Activated CD4-positive, alpha-beta memory T cell treated with anti-CD3 and anti-CD28 coated beads for 36 hours (primary cell): ENCODE data around the gene STAB1. TPM values are rescaled to one million over a fixed set of nuclear protein-coding genes. Genes with fewer than 3 reads are reported as not detected.
A peak's percentile ranks its signal among the peaks of the same experiment; 100 is the strongest.

Experiments
- CTCF ChIA-PET: fragments of 350-600 bp; sonication (Branson Sonifier 250); formaldehyde crosslinking; loops from one replicate; lab custom pipeline; 2021; ENCODE audit warnings: antibody characterized with exemption, inconsistent platforms; lab: Charles Lee
- POLR2A ChIA-PET: fragments of 350-600 bp; sonication (Branson Sonifier 250); formaldehyde crosslinking; loops from one replicate; lab custom pipeline; 2021; ENCODE audit warnings: antibody characterized with exemption; lab: Charles Lee
- DNase-seq: peaks from one replicate; pipeline ENCODE4 v3.0.0-alpha.2; 2020
- H3K27ac Mint-ChIP-seq: one replicate; pipeline ENCODE4 v1.8.0; 2021; ENCODE audit warnings: mixed read lengths
- H3K27me3 Mint-ChIP-seq: one replicate; pipeline ENCODE4 v1.8.0; 2021; ENCODE audit warnings: mixed read lengths
- H3K36me3 Mint-ChIP-seq: one replicate; pipeline ENCODE4 v1.8.0; 2021; ENCODE audit warnings: mixed read lengths
- H3K4me1 Mint-ChIP-seq: one replicate; pipeline ENCODE4 v1.8.0; 2021; ENCODE audit warnings: low read depth, mixed read lengths
- H3K4me3 Mint-ChIP-seq: one replicate; pipeline ENCODE4 v1.8.0; 2021; ENCODE audit warnings: mild to moderate bottlenecking, mixed read lengths
- H3K9me3 Mint-ChIP-seq: one replicate; pipeline ENCODE4 v1.8.0; 2021; ENCODE audit warnings: mixed read lengths
- intact Hi-C: fragments of 100-400 bp; cut with micrococcal nuclease; formaldehyde crosslinking; loops from one replicate; pipeline ENCODE4 v1.15.1; 2023
- total RNA-seq, 2 experiments: library from RNA; stranded (reverse); gene quantifications; one replicate each; pipeline ENCODE4 v1.2.3, GENCODE V29; 2021

STAB1 gene
- total RNA-seq, 2 experiments from 2014 or later, result 0.14 TPM; not detected in 1

DNA sequence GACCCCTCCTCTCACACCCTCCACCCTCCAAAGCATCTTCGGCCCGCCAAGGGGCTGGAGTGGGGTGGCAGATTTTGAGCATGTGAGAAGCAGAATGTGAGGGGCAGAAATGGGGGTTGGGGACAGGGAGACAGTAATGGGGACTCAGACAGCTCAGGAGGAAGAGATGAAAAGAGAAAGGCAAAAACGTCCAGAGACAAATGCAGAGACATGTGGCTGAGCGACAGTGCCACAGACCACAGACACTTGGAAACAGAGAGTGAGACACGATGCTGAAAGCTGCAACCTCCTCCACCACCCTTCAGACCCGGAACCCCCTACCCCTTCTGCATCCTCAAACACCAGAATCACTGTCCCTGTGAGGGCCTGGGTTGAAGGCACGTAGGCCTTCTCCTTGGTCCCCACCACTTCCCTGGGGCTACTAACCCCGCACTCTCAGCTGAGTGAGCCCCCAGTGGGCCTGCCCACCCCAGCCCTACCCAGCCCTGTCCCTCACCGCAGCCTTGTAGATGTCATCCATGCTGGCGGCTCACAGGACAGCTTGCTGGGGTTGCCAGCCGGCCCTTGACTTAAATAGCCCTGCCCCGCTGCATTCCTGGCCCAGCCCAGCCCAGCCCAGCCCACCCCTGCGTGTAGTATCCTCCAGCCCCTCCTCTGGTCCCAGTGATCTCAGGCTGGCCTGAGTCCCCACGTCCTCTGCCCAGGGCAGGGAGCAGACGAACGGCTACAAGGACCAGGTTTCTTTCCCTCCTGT, 41.5 kb upstream of the STAB1 start, which contains the start of gene TNNC1:
Gene TNNC1, minus strand, starts transcription at position 546 of the 754 bp plus-strand sequence. Its CDS starts 26 bp downstream, at position 520.
- Mint-ChIP-seq H3K4me3 (peak within 1 kb of the TSS; percentile 89), H3K27me3 (no peaks in the 10 kb centered on the region), H3K36me3 (peaks cover 12% of the 10 kb centered on the region), H3K9me3 (no peaks in the 10 kb centered on the region), H3K4me1 (peaks cover 35% of the 10 kb centered on the region), H3K27ac (peak within 1 kb of the TSS; percentile 87)
- no peak for DNase-seq
- ChIA-PET CTCF (interaction anchor here (0.7 to 2.4 kb wide), 4 partner anchors 8 to 41 kb away, joined by 3 to 10 read pairs (median 6); partner anchors contain the start of gene SEMA3G), POLR2A (no interaction called here)
- intact Hi-C loops, result no loop called here

DNA sequence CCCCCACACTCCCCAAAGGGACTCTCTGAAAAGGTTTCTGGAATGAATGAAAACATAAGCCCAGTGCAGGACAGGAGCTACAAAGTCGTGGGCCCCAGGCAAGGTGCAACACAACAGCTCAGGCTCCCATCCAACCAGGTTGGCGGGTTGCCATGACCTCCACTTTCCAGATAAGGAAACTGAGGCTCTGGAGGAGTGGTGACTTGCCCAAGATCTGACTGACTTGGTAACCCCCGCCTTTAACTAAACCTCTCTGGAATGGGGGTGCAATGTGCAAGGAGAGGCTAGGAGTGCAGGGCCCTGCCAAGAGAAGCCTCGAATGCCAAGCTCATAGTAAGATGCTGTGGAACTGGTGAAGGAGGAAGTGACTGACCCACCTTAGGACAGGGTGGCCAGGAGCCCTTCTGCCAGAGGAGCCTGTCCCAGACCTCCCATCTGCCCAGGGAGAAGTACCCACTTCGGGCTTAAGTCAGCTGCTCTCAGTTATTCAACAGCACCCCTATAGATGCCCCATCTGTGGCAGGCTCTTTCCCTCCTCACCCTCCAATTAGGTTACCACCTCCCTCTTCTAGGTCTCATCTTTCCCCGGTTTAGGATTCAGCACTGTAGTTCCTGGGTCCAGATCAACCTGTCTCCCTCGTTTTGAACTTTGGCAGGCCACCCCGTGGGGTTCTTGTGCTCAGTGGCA, 40.7 kb upstream of the STAB1 start:
- Mint-ChIP-seq H3K27me3 (no peaks in the 10 kb centered on the region), H3K4me1 (peaks cover 35% of the 10 kb centered on the region), H3K4me3 (peak overlapping the region; percentile 89), H3K9me3 (no peaks in the 10 kb centered on the region), H3K36me3 (peaks cover 14% of the 10 kb centered on the region), H3K27ac (peak overlapping the region; percentile 87)
- POLR2A ChIA-PET, result no interaction called here
- DNase-seq, result no peak
- intact Hi-C loops, result no loop called here
- CTCF ChIA-PET, result interaction anchor here (1.0 to 2.4 kb wide), 4 partner anchors 7 to 42 kb away, joined by 3 to 10 read pairs (median 6); partner anchors contain the start of gene SEMA3G

DNA sequence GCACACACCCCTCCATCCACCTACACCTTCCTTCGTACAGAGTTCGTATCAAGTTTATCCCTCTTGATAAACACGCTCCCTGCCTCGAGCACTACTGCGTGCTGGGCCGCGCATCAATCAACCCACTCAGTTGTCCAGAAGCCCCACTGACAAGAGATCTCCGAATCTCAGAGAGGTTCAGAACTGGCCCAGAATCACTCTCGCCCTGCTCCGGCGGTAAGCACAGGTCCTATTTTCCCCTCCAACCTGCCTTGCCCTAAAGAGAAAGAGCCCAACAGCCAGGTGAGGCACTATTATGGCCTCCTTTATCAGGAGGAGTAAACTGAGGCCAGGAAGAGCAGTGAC, 40.2 kb upstream of the STAB1 start:
- Mint-ChIP-seq H3K4me1 (peaks cover 35% of the 10 kb centered on the region), H3K9me3 (no peaks in the 10 kb centered on the region), H3K27ac (peak overlapping the region; percentile 87), H3K27me3 (no peaks in the 10 kb centered on the region), H3K36me3 (peaks cover 14% of the 10 kb centered on the region), H3K4me3 (peak overlapping the region; percentile 89)
- no peak for DNase-seq
- POLR2A ChIA-PET, result interaction anchor here (0.7 kb wide), 1 partner anchor 36 kb away, joined by 3 read pairs; no protein-coding TSS in a partner anchor
- CTCF ChIA-PET, result interaction anchor here (1.4 to 2.4 kb wide), 3 partner anchors 8 to 42 kb away, joined by 5 to 10 read pairs (median 8); partner anchors contain the start of gene SEMA3G
- intact Hi-C loops, result loop anchor here (1.0 to 5.0 kb wide), 3 partner anchors 81 to 252 kb away; partner anchors contain the start of genes GLT8D1, GNL3, PBRM1 and SPCS1

DNA sequence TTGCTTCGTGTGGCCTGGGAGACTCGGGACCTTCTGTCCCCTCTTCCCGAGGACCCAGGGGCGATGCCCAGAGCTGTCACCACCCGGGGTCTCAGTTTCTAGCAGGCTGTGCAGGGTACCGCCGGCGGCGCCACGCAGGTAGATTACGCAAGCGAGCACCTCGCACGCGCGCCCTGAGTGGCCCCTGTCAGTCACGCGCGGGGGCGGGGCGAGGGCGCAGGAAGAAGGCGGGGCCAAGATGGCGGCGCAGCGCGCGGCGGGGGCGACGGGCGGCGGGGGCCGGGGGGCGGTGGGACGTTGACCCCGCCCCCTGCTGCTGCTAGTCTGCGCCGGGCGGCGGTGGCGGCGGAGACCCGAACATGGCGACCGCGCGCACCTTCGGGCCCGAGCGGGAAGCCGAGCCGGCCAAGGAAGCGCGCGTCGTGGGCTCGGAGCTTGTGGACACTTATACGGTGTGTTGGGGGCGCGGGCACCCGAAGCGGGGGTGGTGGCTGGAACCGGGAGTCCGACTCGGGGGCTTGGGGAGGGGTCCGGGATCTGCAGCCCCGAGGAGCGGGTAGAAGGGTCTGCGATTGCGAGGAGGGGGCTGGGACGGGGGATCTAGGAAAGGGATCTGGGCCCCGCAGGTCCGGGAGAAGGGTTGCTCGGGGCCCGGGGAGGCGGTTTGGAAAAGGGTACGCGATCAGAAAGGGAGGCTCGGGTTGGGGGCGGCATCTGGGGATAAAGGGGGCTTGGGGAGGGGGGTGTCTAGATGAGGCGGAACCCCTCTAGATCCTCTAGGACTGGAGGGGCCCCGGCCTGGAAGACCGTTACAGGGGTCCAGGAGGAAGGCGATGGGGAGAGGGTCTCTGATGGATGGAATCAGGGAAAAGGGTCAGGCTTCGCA, 39.6 kb upstream of the STAB1 start, which contains the start of gene NISCH:
Gene NISCH, plus strand, starts transcription at position 322 of the 886 bp plus-strand sequence. Its CDS starts 38 bp downstream, at position 360.
- intact Hi-C loops, result loop anchor here (1.0 to 5.0 kb wide), 3 partner anchors 81 to 252 kb away; partner anchors contain the start of genes GLT8D1, GNL3, PBRM1 and SPCS1
- Mint-ChIP-seq H3K4me3 (peak within 1 kb of the TSS; percentile 89), H3K9me3 (no peaks in the 10 kb centered on the region), H3K36me3 (peaks cover 17% of the 10 kb centered on the region), H3K27me3 (no peaks in the 10 kb centered on the region), H3K4me1 (peaks cover 35% of the 10 kb centered on the region), H3K27ac (peak within 1 kb of the TSS; percentile 87)
- ChIA-PET POLR2A (interaction anchor here (0.7 kb wide), 1 partner anchor 36 kb away, joined by 3 read pairs; no protein-coding TSS in a partner anchor), CTCF (interaction anchor here (1.4 to 2.7 kb wide), 2 partner anchors 9 to 43 kb away, joined by 5 to 12 read pairs; no protein-coding TSS in a partner anchor)
- peak; percentile 97 for DNase-seq

DNA sequence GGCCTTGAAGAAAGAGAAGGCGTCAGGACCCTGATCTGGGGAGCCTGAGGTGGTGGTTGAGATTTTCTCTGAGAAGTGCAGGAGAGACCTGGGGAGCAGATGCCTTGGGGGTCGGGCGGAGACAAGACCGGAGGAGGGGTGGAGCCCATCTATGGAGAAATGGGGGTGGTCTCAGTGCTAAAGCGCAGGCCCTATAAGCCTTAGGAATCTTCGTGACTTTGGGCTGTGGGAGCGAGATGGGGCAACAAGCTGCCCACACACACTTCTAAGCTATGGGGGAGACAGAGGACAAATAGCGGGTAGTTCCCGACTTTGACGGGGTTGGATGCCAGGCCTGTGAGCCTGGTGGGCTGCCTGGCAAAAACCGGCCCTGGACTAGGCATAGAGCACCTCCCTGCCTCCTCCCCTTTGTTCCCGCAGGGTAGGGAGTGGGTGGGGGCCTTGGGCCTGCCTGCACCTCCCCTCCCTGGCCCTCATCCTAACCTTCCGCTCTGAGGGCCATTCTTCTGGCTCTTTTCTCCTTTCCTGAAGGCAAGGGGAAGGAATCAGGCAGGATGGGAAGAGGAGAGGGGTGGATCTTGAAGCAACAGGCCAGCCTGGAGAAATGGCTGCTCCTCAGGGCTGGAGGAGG, 38.9 kb upstream of the STAB1 start:
- intact Hi-C loops, result loop anchor here (5.0 kb wide), 2 partner anchors 231 to 251 kb away; partner anchors contain the start of genes GLT8D1, GNL3, PBRM1 and SPCS1
- H3K36me3 Mint-ChIP-seq, result peaks cover 19% of the 10 kb centered on the region
- H3K9me3 Mint-ChIP-seq, result no peaks in the 10 kb centered on the region
- peak; percentile 19 for DNase-seq
- H3K27me3 Mint-ChIP-seq, result no peaks in the 10 kb centered on the region
- peaks cover 37% of the 10 kb centered on the region for H3K4me1 Mint-ChIP-seq
- peak overlapping the region; percentile 89 for H3K4me3 Mint-ChIP-seq
- CTCF ChIA-PET, result interaction anchor here (0.9 to 3.2 kb wide), 5 partner anchors 9 to 44 kb away, joined by 4 to 24 read pairs (median 7); no protein-coding TSS in a partner anchor
- H3K27ac Mint-ChIP-seq, result peak overlapping the region; percentile 87
- POLR2A ChIA-PET, result no interaction called here

DNA sequence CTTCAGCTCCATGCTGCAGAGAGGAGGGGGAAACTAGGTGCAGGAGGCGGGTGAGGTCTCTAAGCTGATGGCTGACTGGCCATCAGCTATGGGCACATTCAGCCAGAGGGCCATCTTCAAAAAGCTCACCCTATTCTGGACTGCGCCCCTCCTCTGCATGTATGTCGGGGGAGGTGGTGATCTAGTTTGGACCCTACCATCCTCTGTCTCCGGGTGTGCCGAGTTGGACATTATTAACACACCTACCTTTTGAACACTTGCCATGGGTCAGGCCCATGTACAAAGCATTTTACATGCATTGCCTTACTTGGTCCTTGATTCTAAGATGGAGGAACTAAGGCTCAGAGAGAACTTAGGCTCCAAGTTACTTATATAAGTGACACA, 38.3 kb upstream of the STAB1 start:
- Mint-ChIP-seq H3K4me3 (peak overlapping the region; percentile 89), H3K9me3 (no peaks in the 10 kb centered on the region), H3K4me1 (peaks cover 37% of the 10 kb centered on the region), H3K27me3 (no peaks in the 10 kb centered on the region), H3K27ac (peak overlapping the region; percentile 87), H3K36me3 (peaks cover 19% of the 10 kb centered on the region)
- DNase-seq, result no peak
- ChIA-PET CTCF (interaction anchor here (0.9 to 3.2 kb wide), 4 partner anchors 10 to 44 kb away, joined by 4 to 24 read pairs (median 10); no protein-coding TSS in a partner anchor), POLR2A (interaction anchor here (0.9 kb wide), 1 partner anchor 79 kb away, joined by 3 read pairs; the partner anchor contains the start of gene UQCC5)
- intact Hi-C loops, result loop anchor here (5.0 kb wide), 2 partner anchors 231 to 251 kb away; partner anchors contain the start of genes GLT8D1, GNL3, PBRM1 and SPCS1

DNA sequence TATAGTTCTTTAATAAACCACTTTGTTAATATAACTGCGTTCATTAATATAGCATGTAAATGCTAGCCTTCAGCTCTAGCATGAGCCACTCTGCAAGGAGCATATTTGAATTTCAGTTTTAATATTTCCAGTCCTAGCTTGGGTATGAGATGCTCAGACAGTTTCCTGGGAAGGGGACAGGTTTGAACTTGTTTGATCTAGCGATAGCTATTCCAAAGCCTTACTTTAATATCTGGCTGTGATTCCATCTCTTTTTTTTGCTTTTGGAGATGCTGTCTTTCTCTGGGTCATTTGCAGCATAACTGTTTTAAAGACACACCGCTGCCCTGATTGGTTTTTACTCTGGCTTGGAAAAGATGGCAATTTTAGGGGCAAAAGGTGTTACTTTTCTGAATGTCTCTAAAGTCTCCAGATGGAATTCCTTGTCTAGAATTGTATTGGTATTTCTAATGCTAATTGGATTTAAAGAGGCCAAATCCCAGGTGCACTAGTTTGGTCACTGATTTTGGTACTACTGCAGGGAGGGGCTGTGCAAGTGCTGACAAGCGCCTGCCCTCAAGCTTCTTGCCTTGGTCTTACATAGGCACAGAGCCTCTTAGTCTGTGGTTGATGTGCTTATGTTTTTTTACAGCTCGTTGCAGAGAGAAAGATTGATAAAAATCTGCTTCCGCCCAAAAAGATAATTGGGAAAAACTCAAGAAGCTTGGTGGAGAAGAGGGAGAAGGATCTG, 36.9 kb upstream of the STAB1 start:
- Mint-ChIP-seq H3K4me3 (no peak overlapping the region), H3K9me3 (no peaks in the 10 kb centered on the region), H3K36me3 (peaks cover 25% of the 10 kb centered on the region), H3K4me1 (peaks cover 45% of the 10 kb centered on the region), H3K27me3 (no peaks in the 10 kb centered on the region), H3K27ac (peak overlapping the region; percentile 33)
- intact Hi-C loops, result loop anchor here (5.0 kb wide), 2 partner anchors 229 to 249 kb away; partner anchors contain the start of genes GLT8D1, GNL3, PBRM1 and SPCS1
- CTCF ChIA-PET, result interaction anchor here (0.7 to 3.2 kb wide), 4 partner anchors 11 to 119 kb away, joined by 3 to 24 read pairs (median 10); no protein-coding TSS in a partner anchor
- POLR2A ChIA-PET, result interaction anchor here (0.5 kb wide), 1 partner anchor 217 kb away, joined by 3 read pairs; no protein-coding TSS in a partner anchor
- DNase-seq, result no peak

DNA sequence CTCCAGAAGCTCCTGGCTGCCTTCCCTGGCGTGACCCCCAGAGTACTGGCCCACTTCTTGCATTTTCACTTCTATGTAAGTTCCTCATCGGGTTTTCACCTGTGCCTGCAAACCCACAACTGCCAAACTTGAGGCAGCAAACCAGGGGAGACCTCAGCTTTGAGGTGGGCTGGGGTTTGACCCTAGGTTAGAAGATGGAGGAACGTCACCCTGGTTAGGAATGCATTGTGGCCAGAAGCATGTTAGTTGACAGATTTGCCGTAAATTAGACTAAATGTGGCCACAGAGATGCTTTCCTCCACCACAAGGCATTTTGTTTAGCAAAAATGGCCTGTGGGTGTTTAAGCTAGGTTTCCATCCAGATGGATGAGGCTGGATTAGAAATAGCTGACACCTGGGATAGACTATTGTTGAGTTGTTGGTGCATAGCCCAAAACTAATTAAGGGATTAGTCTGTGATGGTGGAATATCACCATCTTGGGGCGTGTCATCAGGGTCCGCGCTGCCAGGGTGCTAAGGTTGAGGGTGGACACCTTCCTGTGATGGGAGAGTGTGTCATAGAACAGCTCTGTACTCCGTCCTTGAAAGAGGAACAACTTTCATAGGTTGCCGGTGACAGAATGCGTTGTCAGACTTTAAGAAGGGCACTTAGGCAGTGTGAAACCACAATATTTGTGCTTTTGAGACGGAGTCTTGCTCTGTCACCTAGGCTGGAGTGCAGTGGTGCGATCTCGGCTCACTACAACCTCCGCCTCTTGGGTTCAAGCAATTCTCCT, 36.2 kb upstream of the STAB1 start:
- Mint-ChIP-seq H3K27ac (no peak overlapping the region), H3K9me3 (no peaks in the 10 kb centered on the region), H3K36me3 (peaks cover 28% of the 10 kb centered on the region), H3K4me3 (no peak overlapping the region), H3K4me1 (peaks cover 43% of the 10 kb centered on the region), H3K27me3 (no peaks in the 10 kb centered on the region)
- ChIA-PET POLR2A (interaction anchor here (0.5 kb wide), 1 partner anchor 218 kb away, joined by 3 read pairs; no protein-coding TSS in a partner anchor), CTCF (interaction anchor here (0.7 to 3.2 kb wide), 2 partner anchors 12 to 120 kb away, joined by 3 to 24 read pairs; no protein-coding TSS in a partner anchor)
- no peak for DNase-seq
- intact Hi-C loops, result loop anchor here (5.0 kb wide), 2 partner anchors 228 to 248 kb away; partner anchors contain the start of genes GLT8D1, GNL3, PBRM1 and SPCS1

DNA sequence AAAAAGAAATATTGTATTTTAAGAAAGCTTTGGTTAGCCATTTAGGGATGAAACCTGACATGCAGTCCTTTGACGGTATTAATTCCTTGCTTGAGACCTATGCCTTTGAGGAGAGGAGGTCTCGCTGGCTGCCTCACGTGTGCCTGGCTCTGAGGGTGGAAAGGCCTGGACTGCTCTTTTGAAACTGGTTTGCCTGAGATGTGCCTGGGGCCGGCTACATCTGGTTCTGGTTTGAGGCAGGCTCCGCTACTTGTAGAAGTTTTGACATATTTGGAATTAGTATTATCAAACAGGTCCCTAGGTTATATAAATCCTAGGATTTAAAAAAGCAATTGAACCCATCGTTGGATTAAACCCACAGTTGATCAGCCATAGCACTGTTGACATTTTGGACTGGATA, 33.3 kb upstream of the STAB1 start:
- H3K27ac Mint-ChIP-seq, result no peak overlapping the region
- peaks cover 30% of the 10 kb centered on the region for H3K36me3 Mint-ChIP-seq
- H3K4me1 Mint-ChIP-seq, result peaks cover 28% of the 10 kb centered on the region
- POLR2A ChIA-PET, result no interaction called here
- intact Hi-C loops, result no loop called here
- no peaks in the 10 kb centered on the region for H3K27me3 Mint-ChIP-seq
- no peaks in the 10 kb centered on the region for H3K9me3 Mint-ChIP-seq
- CTCF ChIA-PET, result interaction anchor here (0.6 kb wide), 1 partner anchor 50 kb away, joined by 4 read pairs; no protein-coding TSS in a partner anchor
- DNase-seq, result no peak
- H3K4me3 Mint-ChIP-seq, result no peak overlapping the region
